Right cardiac atrium (tissue), 5 donors: ENCODE results near the gene LMF2. TPM values are rescaled to one million over a fixed set of nuclear protein-coding genes. Genes with fewer than 3 reads are reported as not detected.
"Not testable (repeated sequence)": the region's sequence is repeated elsewhere in the genome, so short reads cannot be mapped to it uniquely, and the experiment has no call there.

ENCODE experiments used
- ATAC-seq, 2 donors: fragments of 200-7000 bp; cut with Tn5 transposase; one replicate each; pipeline versions ENCODE4 v1.8.0 to v1.9.1; 2020; ENCODE audit warnings: moderate library complexity in 2 of 2, mild to moderate bottlenecking in 1 of 2
- DNase-seq, 3 donors: peaks; one replicate each; pipeline ENCODE4 v3.0.0-alpha.2; 2020
- H3K27ac ChIP-seq: one replicate; pipeline ENCODE4 v1.5.1; 2013; ENCODE audit warnings: mild to moderate bottlenecking, low read length, control low read depth, moderate library complexity
- H3K27me3 ChIP-seq: one replicate; pipeline ENCODE4 v1.6.1; 2013; ENCODE audit not compliant: control insufficient read depth, insufficient read depth
- H3K4me1 ChIP-seq: one replicate; pipeline ENCODE4 v1.6.1; 2013; ENCODE audit warnings: low read length; ENCODE audit not compliant: control insufficient read depth, insufficient read depth
- H3K4me3 ChIP-seq: one replicate; pipeline ENCODE4 v1.5.1; 2013; ENCODE audit warnings: low read length, control low read depth
- H3K9me3 ChIP-seq: one replicate; pipeline ENCODE4 v1.6.1; 2013; ENCODE audit warnings: low read length; ENCODE audit not compliant: control insufficient read depth
- WGBS: extraction: QIAGEN DNeasy Blood & Tissue Kit; methylation state at CpG from one replicate; pipeline ENCODE4 v1.1.7; 2013; 5-methylcytosine and 5-hydroxymethylcytosine counted together
- intact Hi-C, 4 donors: fragments of 100-400 bp; cut with DNase I; formaldehyde crosslinking; loops; one replicate each; pipeline versions ENCODE4 v1.11.0 to v1.14.0; 2022 to 2023
- polyA plus RNA-seq: library from polyadenylated mRNA; stranded (reverse); fragments of 200-250 nt; gene quantifications from one replicate; pipeline ENCODE4 v1.2.3, GENCODE V29; 2013
- total RNA-seq, 4 donors: library from RNA; stranded (reverse); fragmentation: NEBNext Ultra II Directional; extraction: Animal tissue kit (Norgen Biotek cat#: 25700); gene quantifications; one replicate each; pipeline ENCODE4 v1.2.1, GENCODE V29; 2021
- donor health status: healthy with polysubstance abuse.
- donor health status: DM: no; HTN: yes; CAD: no.
- donor health status: DM: no; HTN: no; CAD: no.
- donor health status: DM: no; HTN: yes; CAD: no; lungs with severe emphysema.
- donor health status: DM: yes; HTN: yes; CAD: no.

Gene LMF2
- total and polyA plus RNA-seq, 5 donors = 29.0 to 33.7 (median 33.1) TPM

DNA sequence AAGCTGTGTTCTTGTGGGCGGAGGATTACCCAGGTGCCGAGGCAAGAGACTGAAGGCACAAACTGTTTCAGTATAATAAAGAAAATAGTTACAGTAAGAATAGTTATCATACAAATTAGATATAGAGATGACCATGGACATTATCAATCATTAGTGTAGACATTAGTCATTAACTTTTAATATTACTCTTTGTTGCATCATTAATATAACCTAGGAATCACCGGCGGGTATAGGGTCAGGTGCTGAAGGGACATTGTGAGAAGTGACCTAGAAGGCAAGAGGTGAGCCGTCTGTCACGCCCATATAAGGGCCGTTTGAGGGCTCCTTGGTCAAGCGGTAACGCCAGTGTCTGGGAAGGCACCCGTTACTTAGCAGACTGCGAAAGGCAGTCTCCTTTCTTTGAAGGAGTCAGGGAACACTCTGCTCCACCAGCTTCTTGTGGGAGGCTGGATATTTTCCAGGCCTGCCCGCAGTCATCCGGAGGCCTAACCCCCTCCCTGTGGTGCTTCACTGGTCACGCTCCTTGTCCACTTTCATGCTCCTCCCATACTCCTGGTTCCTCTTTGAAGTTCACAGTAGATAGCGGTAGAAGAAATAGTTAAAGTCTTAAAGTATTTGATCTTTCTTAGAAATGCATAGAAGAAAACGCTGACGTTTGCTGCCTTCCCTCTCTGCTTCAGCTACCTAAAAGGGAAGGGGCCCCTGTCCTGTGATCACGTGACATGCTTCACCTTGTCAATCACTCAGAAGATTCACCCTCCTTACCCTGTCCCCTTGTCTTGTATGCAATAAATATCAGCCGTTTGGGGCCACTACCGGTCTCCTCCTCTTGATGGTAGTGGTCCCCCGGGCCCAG, 26.6 kb upstream of the LMF2 start:
- 49% methylated on average over 21 of the region's 21 CpGs for WGBS
- ATAC-seq, H3K9me3 ChIP-seq, H3K27me3 ChIP-seq, intact Hi-C loops, H3K27ac ChIP-seq, H3K4me1 ChIP-seq, H3K4me3 ChIP-seq: not testable (repeated sequence)
- peak; percentile 51 to 76 (median 67) for DNase-seq

DNA sequence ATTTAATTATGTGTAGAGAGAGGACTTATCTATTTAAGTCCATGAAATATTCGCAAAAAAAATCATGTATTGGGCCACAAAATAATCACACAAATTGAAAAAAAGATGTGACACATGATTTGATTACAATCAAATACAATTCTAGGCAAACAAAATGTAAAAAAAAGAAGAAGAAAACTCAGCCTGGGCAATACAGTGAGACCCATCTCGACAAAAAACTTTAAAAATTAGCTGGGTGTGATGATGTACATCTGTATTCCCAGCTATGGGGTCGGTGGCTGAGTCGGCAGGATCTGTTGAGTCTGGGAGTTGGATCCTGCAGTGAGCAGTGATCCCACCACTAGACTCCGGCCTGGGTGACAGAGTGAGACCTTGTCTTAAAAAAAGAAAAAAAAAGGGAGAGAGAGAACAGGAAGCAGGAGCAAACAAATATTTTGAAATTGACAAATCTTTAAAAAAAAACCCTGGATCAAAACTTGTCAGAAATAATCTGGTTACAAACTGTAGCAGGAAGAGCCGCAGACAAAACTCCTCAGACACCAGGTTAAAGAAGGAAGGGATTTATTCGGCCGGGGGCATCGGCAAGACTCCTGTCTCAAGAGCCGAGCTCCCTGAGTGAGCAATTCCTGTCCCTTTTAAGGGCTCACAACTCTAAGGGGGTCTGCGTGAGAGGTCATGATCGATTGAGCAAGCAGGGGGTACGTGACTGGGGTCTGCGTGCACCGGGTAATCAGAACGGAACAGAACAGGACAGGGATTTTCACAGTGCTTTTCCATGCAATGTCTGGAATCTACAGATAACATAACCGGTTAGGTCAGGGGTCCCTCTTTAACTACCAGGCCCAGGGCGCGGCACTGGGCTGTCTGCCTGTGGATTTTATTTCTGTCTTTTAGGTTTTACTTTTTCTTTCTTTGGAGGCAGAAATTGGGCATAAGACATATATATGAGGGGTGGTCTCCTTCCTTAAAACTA, 25.6 kb upstream of the LMF2 start:
- Histone ChIP-seq H3K9me3 (no peaks in the 10 kb centered on the region), H3K4me3 (no peak overlapping the region), H3K27me3 (no peaks in the 10 kb centered on the region), H3K27ac (no peak overlapping the region), H3K4me1 (no peaks in the 10 kb centered on the region)
- 68% methylated on average over 19 of the region's 19 CpGs for WGBS
- ATAC-seq (no peak), DNase-seq (peak in 1 of 3 donors; percentile 38)
- intact Hi-C loops = no loop called here

DNA sequence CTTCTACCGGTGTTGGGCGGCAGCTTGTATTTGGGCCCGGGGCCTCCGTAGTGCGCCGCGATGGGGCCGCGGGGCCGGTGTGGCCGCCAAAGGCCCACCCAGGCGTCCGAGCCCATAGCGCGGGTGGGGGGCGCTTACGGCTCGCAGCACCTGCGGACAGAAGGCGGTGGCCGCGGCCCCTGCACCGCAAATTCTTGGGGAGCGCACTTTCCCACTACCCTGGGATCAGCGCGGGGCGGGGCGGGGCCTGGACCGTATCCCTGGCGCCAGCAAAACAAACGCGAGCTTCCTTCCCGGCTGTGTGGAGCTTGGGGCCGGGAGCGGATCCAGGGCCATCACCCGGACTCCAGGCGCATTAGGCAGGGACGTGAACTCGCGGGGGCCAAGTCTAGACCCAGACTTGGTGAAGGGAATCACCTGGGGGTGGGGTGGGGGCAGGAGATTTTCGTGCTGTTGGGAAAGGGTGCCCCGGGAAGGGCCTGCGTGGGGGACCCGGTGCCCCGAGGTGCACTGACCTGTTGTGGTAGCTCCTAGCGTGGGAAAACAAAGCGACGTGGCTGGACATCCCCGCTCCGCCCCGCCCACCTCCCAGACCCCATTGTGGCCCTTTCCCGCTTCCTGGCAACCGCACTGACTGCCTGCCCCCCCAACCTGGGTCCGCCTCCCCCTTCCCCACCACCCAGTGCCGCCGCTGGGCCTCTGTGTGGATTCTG, 24.6 kb upstream of the LMF2 start:
- H3K4me1 ChIP-seq = no peaks in the 10 kb centered on the region
- peak overlapping the region; percentile 70 for H3K27ac ChIP-seq
- peak; percentile 90 to 95 (median 94) for DNase-seq
- intact Hi-C loops = no loop called here
- WGBS = 2% methylated on average over 56 of the region's 56 CpGs
- peak; percentile 65 to 68 for ATAC-seq
- peak overlapping the region; percentile 59 for H3K4me3 ChIP-seq
- H3K9me3 ChIP-seq = no peaks in the 10 kb centered on the region
- no peaks in the 10 kb centered on the region for H3K27me3 ChIP-seq

DNA sequence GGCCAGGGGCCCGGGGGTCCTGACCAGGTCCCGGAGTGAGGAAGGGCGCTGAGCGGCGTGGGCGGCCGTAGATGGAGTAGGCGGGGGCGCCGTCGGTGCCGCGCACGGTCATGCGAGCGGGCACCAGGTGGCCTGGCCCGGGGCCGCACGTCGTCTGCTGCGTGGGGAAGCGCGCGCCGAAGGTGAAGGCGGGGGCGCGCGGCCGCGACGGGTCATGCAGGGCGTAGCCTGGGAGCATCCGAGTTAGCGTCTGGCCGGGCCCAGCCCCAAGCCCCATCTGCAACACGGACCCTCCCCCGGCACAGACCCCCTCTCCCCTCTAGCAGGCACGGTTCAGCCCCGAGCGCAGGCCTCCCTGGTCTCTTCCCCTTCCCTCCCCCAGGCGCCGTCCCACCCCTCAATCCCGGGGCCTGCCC, 24.1 kb upstream of the LMF2 start:
- peak; percentile 20 to 32 for ATAC-seq
- Histone ChIP-seq H3K27me3 (no peaks in the 10 kb centered on the region), H3K9me3 (no peaks in the 10 kb centered on the region), H3K4me1 (no peaks in the 10 kb centered on the region), H3K4me3 (peak overlapping the region; percentile 59), H3K27ac (peak overlapping the region; percentile 70)
- intact Hi-C loops = no loop called here
- under 1% methylated on average over 44 of the region's 44 CpGs for WGBS
- peak; percentile 74 to 89 (median 86) for DNase-seq

DNA sequence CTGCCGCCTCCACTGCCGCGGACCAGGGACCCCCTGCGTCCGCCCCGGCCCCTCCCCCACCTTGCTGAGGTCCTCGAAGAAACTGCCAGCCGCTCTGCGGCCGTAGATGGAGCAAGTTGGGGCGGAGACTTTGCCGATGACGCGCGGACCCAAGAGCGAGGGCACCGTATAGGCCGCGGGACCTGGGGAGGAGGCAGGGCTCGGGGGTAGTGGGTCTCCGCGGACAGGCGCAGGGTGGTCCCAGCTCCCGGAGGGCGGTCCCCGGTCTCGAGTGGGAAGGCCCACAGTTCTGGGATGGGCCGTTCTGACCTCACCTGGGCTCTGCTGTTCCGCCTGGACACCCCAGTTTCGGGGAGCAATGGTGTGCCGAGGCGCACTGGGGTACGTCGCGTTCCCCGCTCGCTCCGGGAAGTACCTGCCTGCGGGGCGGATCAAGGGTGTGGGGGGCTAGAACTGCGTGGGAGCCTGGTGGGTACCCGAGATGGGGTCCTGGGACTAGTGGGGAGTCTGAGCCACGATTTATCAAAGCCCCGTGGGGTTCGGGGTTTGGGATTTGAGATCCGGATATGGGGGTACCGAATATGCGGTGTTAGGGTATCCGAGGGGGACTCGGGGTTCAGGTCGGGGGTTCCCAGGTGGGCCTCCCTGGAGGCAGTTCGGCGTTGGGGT, 23.5 kb upstream of the LMF2 start:
- 4% methylated on average over 53 of the region's 53 CpGs for WGBS
- no peaks in the 10 kb centered on the region for H3K4me1 ChIP-seq
- no peaks in the 10 kb centered on the region for H3K27me3 ChIP-seq
- no peaks in the 10 kb centered on the region for H3K9me3 ChIP-seq
- intact Hi-C loops = no loop called here
- ATAC-seq = peak; percentile 61 to 67
- H3K4me3 ChIP-seq = peak overlapping the region; percentile 59
- DNase-seq = peak; percentile 93 to 96 (median 96)
- peak overlapping the region; percentile 89 for H3K27ac ChIP-seq

DNA sequence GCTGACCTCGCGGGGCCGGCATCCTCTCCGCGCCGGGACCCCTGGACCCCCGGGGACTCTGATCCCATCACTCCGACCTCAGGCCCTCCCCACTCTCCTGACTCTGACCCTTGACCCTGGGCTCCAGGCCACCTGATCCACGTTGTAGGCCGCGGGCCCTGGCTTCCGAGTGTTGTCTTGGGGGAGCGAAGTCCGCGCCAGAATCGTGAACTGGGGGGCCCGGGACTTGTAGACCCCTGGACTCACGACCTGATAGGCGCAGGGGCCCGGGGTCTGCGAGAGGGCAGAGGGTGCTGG, 23.0 kb upstream of the LMF2 start:
- Histone ChIP-seq H3K27ac (peak overlapping the region; percentile 89), H3K4me3 (peak overlapping the region; percentile 59), H3K9me3 (no peaks in the 10 kb centered on the region), H3K27me3 (no peaks in the 10 kb centered on the region), H3K4me1 (no peaks in the 10 kb centered on the region)
- intact Hi-C loops = no loop called here
- WGBS = 2% methylated on average over 21 of the region's 21 CpGs
- ATAC-seq = peak in 1 of 2 donors; percentile 0
- DNase-seq = no peak

DNA sequence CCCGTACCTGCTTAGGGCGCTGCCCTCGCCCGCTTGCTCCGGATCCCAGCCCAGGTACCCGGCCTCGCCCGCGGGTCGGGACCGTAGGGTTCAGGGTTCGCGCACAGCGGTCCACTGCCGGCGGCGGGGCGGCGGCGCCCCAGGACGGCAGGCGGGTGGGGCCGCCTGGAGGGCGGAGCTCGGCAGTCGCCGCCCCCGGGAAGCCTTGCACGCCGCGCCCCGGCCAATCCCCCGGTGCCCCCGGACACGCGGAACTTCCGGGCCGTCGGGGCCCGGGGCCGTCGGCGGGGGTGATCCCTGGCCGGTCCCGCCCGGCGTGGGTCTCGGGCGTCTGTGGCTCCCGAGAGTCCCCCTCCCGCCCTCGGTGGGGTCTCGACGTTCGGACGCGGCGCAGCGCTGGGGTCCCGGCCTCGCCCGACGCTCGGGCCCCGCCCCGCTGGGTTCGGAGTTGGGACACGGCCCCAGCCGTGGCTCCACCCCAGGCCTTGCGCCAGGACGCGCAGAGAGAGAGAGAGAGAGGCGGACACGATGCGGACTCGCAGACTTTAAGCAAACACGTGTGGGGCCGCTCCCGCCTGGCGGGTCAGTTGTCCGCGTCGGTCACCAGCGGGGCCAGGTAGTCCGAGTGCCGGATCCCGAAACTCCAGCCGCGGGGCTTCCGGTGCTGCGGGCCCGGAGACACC, 22.5 kb upstream of the LMF2 start, which contains the start of gene TYMP:
Gene TYMP (minus strand): TSS at position 116 of the 683 bp plus-strand sequence. CDS start 303 bp downstream, outside the sequence.
- Histone ChIP-seq H3K27ac (peak within 1 kb of the TSS; percentile 89), H3K9me3 (no peaks in the 10 kb centered on the region), H3K27me3 (no peaks in the 10 kb centered on the region), H3K4me3 (peak within 1 kb of the TSS; percentile 59), H3K4me1 (no peaks in the 10 kb centered on the region)
- ATAC-seq (peak; percentile 51 to 55), DNase-seq (peak; percentile 92 to 95 (median 95))
- intact Hi-C loops = no loop called here
- 1% methylated on average over 92 of the region's 92 CpGs for WGBS

DNA sequence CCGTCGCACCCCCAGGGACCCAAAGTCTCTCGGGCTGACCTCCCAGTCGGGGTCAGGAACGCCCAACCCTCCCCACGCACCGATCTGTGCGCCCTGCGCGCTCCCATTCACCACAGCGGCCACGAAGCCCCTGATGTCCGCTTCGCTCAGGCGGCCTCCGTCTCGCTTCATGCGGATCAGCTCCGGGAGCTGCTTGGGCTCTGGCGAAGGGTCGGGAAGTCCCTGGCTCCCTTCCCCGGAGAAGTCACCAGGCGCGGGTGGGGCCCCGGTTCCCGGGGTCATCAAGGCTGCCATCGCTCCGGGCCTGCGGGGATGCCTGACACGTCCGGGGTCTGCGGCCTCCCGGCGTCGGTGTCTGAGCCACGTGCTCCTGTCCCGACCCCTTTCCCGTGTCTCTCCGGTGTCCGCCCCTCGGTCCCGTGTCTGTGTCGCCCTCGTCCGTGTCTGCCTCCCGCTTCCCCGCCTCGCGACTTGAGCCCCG, 22.0 kb upstream of the LMF2 start:
- intact Hi-C loops = no loop called here
- no peaks in the 10 kb centered on the region for H3K9me3 ChIP-seq
- no peaks in the 10 kb centered on the region for H3K4me1 ChIP-seq
- peak in 2 of 3 donors; percentile 59 to 80 for DNase-seq
- WGBS = 10% methylated on average over 50 of the region's 50 CpGs
- ATAC-seq = no peak
- peak overlapping the region; percentile 59 for H3K4me3 ChIP-seq
- no peaks in the 10 kb centered on the region for H3K27me3 ChIP-seq
- H3K27ac ChIP-seq = peak overlapping the region; percentile 89

DNA sequence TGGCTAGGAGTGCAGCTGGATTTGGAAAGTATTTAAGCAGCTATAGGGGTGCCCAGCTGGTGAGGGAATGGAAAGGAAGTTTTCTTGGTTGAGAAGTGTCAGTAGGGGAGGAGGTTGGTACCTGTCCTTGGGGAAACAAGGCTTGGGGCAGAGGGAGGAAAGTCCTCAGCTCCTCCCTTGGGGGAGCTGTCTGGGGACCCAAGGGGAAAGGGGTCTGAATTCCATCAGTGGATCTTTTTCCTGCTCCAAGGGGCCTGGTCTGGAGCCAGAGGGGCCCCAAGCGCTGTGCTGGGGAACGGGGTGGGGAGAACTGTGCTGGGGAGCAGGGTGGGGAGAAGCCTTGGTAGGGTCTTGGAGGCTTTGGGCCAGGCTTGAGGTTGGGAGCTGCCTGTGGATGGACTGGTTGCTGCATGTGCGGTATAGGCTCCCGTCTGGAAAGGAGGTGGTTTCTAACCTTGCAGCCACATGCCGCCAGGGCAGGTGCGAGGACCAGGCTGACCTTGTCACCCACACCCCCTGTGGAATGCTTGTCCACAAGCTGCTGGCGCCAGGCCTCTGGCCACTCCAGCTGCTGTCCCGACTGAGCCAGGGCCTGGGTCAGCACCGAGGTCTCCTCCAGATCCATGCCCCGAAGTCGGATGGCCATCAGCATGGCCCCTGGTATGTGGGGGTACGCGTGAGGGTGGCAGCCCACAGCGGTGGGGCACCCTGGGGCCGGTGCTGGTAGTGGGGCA, 21.3 kb upstream of the LMF2 start:
- H3K27ac ChIP-seq = peak overlapping the region; percentile 89
- no peaks in the 10 kb centered on the region for H3K9me3 ChIP-seq
- intact Hi-C loops = no loop called here
- peak overlapping the region; percentile 59 for H3K4me3 ChIP-seq
- 59% methylated on average over 15 of the region's 15 CpGs for WGBS
- no peaks in the 10 kb centered on the region for H3K27me3 ChIP-seq
- DNase-seq = peak in 2 of 3 donors; percentile 47 to 56
- no peaks in the 10 kb centered on the region for H3K4me1 ChIP-seq
- ATAC-seq = no peak
